AG10803 (cell line): ENCODE results near the gene HDAC11.
A peak's percentile ranks its signal among the peaks of the same experiment; 100 is the strongest.

ENCODE experiments used
- DNase-seq: peaks from one replicate; pipeline ENCODE4 v3.0.0; 2010; ENCODE audit warnings: low read depth
- H3K4me3 ChIP-seq: 2 replicates; pipeline ENCODE4 v1.5.1; 2011; ENCODE audit warnings: mild to moderate bottlenecking, low read length, control low read depth
- CTCF ChIP-seq: conservative IDR thresholded peaks from 2 replicates; pipeline ENCODE4 v1.5.1; 2011; ENCODE audit warnings: mild to moderate bottlenecking, low read length, control low read depth, inconsistent platforms

Gene HDAC11

GRCh38 chr3:13512451-13512850 lies 32.3 kb downstream of the HDAC11 start:
- H3K4me3 ChIP-seq, result no peak overlapping the region
- no peak for DNase-seq
- TF ChIP-seq CTCF, result no peak

- H3K4me3 ChIP-seq, result no peak overlapping the region
- TF ChIP-seq CTCF, result no peak
- DNase-seq, result peak; percentile 93
These were observed 33.2 kb downstream of the HDAC11 start for GRCh38 chr3:13513051-13513912.

GRCh38 chr3:13513913-13514517 lies 33.9 kb downstream of the HDAC11 start:
- H3K4me3 ChIP-seq, result no peak overlapping the region
- no peak; the same call in 1 of the 2 replicates for TF ChIP-seq CTCF
- no peak for DNase-seq

GRCh38 chr3:13514639-13515435 lies 34.7 kb downstream of the HDAC11 start:
- no peak for TF ChIP-seq CTCF
- no peak overlapping the region for H3K4me3 ChIP-seq
- no peak for DNase-seq

GRCh38 chr3:13515786-13516759 lies 36.0 kb downstream of the HDAC11 start:
- no peak for DNase-seq
- no peak for TF ChIP-seq CTCF
- no peak overlapping the region for H3K4me3 ChIP-seq

GRCh38 chr3:13516760-13517135 lies 36.6 kb downstream of the HDAC11 start:
- H3K4me3 ChIP-seq, result no peak overlapping the region
- TF ChIP-seq CTCF, result no peak
- DNase-seq, result no peak
